H1 (cell line): ENCODE measurements around the gene GRK3. TPM values are rescaled to one million over a fixed set of nuclear protein-coding genes. Genes with fewer than 3 reads are reported as not detected.

ENCODE experiments used
- CTCF ChIA-PET: fragments of 300-600 bp; sonication (Branson Sonifier 250); formaldehyde crosslinking; loops from one replicate; lab custom pipeline; 2021; ENCODE audit not compliant: partially characterized antibody; lab: Charles Lee
- POLR2A ChIA-PET: fragments of 300-600 bp; sonication (Branson Sonifier 250); formaldehyde crosslinking; loops from one replicate; lab custom pipeline; 2021; ENCODE audit warnings: inconsistent platforms; ENCODE audit not compliant: partially characterized antibody; lab: Charles Lee
- DNase-seq, 2 experiments: peaks; one replicate each; pipeline versions ENCODE4 v3.0.0 to v3.0.0-alpha.2; 2010 to 2022; ENCODE audit warnings: low spot score in 2 of 2, low read depth in 1 of 2, mixed read lengths in 1 of 2
- FAIRE-seq: peaks from 2 replicates; lab custom pipeline; 2011; peaks lifted over from hg19 to GRCh38; lab: Jason Lieb, UNC
- H2AFZ ChIP-seq: 2 replicates; pipeline ENCODE4 v1.8.1; 2012; ENCODE audit warnings: low read length, inconsistent platforms
- H2AK5ac ChIP-seq: 2 replicates; pipeline ENCODE4 v1.6.1; 2013; ENCODE audit warnings: low read depth, low read length
- H2BK120ac ChIP-seq: replicated peaks from 2 replicates; pipeline ENCODE3; 2013; ENCODE audit warnings: low read depth, low read length, inconsistent platforms
- H2BK12ac ChIP-seq: 2 replicates; pipeline ENCODE4 v1.6.1; 2013; ENCODE audit warnings: low read depth, low read length
- H2BK15ac ChIP-seq: 2 replicates; pipeline ENCODE4 v1.6.1; 2013; ENCODE audit warnings: low read length
- H2BK20ac ChIP-seq: 2 replicates; pipeline ENCODE4 v1.6.1; 2013; ENCODE audit warnings: low read length
- H2BK5ac ChIP-seq: 2 replicates; pipeline ENCODE4 v1.6.1; 2013; ENCODE audit warnings: low read depth, low read length
- H3K14ac ChIP-seq: 2 replicates; pipeline ENCODE4 v1.6.1; 2013; ENCODE audit warnings: inconsistent platforms; ENCODE audit not compliant: insufficient read length
- H3K18ac ChIP-seq: 2 replicates; pipeline ENCODE4 v1.6.1; 2013; ENCODE audit warnings: low read length; ENCODE audit errors: extremely low read depth
- H3K23ac ChIP-seq: 2 replicates; pipeline ENCODE4 v1.6.1; 2013; ENCODE audit warnings: inconsistent platforms; ENCODE audit not compliant: insufficient read length
- H3K23me2 ChIP-seq: 2 replicates; pipeline ENCODE4 v1.6.1; 2013; ENCODE audit warnings: low read depth, low read length
- H3K27ac ChIP-seq: 2 replicates; pipeline ENCODE4 v1.6.1; 2011; ENCODE audit warnings: low read depth, low read length, inconsistent platforms
- H3K27me3 ChIP-seq, 4 experiments: replicated peaks in 1 of 4; 1 replicate in 1 of 4; 2 replicates in 3 of 4; pipeline versions ENCODE4 v1.6.1 to v1.8.1; 2011 to 2013; ENCODE audit warnings: low read length in 3 of 4, mild to moderate bottlenecking in 3 of 4, inconsistent platforms in 2 of 4, mixed read lengths in 2 of 4, moderate library complexity in 1 of 4; ENCODE audit not compliant: control insufficient read depth in 3 of 4, insufficient read depth in 3 of 4; ENCODE audit errors: extremely low read depth in 1 of 4
- H3K36me3 ChIP-seq, 4 experiments: 2 replicates each; pipeline versions ENCODE4 v1.6.1 to v1.8.1; 2011 to 2013; ENCODE audit warnings: mild to moderate bottlenecking in 4 of 4, low read length in 3 of 4, moderate library complexity in 2 of 4, control low read depth in 1 of 4, inconsistent platforms in 1 of 4; ENCODE audit not compliant: insufficient read depth in 4 of 4, control insufficient read depth in 2 of 4
- H3K4ac ChIP-seq: replicated peaks from 2 replicates; pipeline ENCODE3; 2013; ENCODE audit warnings: low read length, low read depth, mixed read lengths, inconsistent platforms; ENCODE audit not compliant: insufficient read length
- H3K4me1 ChIP-seq, 4 experiments: replicated peaks in 1 of 4; 1 replicate in 1 of 4; 2 replicates in 3 of 4; pipeline versions ENCODE4 v1.6.1 to v1.8.1; 2011 to 2013; ENCODE audit warnings: low read length in 3 of 4, inconsistent platforms in 2 of 4, mixed read lengths in 1 of 4; ENCODE audit not compliant: insufficient read depth in 4 of 4, control insufficient read depth in 3 of 4
- H3K4me2 ChIP-seq, 2 experiments: 2 replicates each; pipeline versions ENCODE4 v1.6.1 to v1.8.1; 2011 to 2013; ENCODE audit warnings: low read depth in 2 of 2, low read length in 2 of 2, control low read depth in 1 of 2, inconsistent platforms in 1 of 2, mild to moderate bottlenecking in 1 of 2; ENCODE audit not compliant: insufficient read depth in 1 of 2
- H3K4me3 ChIP-seq, 4 experiments: fragments of 200-600, 300-600 bp in 1 of 4; sonication (generic), shearing (Covaris generic), sonication (Bioruptor Twin) in 1 of 4; 2 replicates each; pipeline versions ENCODE4 v1.5.1 to v1.8.1; 2011 to 2016; ENCODE audit warnings: low read length in 4 of 4, low read depth in 3 of 4, control low read depth in 2 of 4, inconsistent platforms in 2 of 4, mild to moderate bottlenecking in 2 of 4, mixed read lengths in 1 of 4, moderate library complexity in 1 of 4; ENCODE audit not compliant: insufficient read depth in 2 of 4; ENCODE audit errors: extremely low read depth in 1 of 4
- H3K56ac ChIP-seq: replicated peaks from 2 replicates; pipeline ENCODE3; 2013; ENCODE audit warnings: low read depth, mild to moderate bottlenecking, mixed read lengths, low read length, inconsistent platforms; ENCODE audit not compliant: insufficient read length
- H3K79me1 ChIP-seq: 2 replicates; pipeline ENCODE4 v1.6.1; 2013; ENCODE audit warnings: low read depth, low read length, control low read depth
- H3K79me2 ChIP-seq, 2 experiments: 2 replicates each; pipeline versions ENCODE4 v1.6.1 to v1.8.1; 2012 to 2013; ENCODE audit warnings: low read length in 2 of 2, mild to moderate bottlenecking in 2 of 2, inconsistent platforms in 1 of 2; ENCODE audit not compliant: insufficient read depth in 2 of 2, control insufficient read depth in 1 of 2
- H3K9ac ChIP-seq, 4 experiments: replicated peaks in 1 of 4; 1 replicate in 1 of 4; 2 replicates in 3 of 4; pipeline versions ENCODE4 v1.6.1 to v1.8.1; 2011 to 2013; ENCODE audit warnings: low read depth in 3 of 4, low read length in 3 of 4, control low read depth in 2 of 4, mild to moderate bottlenecking in 2 of 4, moderate library complexity in 2 of 4, inconsistent platforms in 1 of 4; ENCODE audit errors: extremely low read depth in 1 of 4
- H3K9me3 ChIP-seq, 2 experiments: 2 replicates each; pipeline versions ENCODE4 v1.6.1 to v1.8.1; 2012 to 2013; ENCODE audit warnings: mild to moderate bottlenecking in 2 of 2, moderate library complexity in 2 of 2, control low read depth in 1 of 2, inconsistent platforms in 1 of 2, low read depth in 1 of 2, low read length in 1 of 2, mixed read lengths in 1 of 2; ENCODE audit not compliant: insufficient read depth in 2 of 2
- H4K20me1 ChIP-seq, 2 experiments: replicated peaks in 1 of 2; 2 replicates each; pipeline versions ENCODE3 to v1.8.1; 2011 to 2013; ENCODE audit warnings: inconsistent platforms in 2 of 2, low read length in 2 of 2, mild to moderate bottlenecking in 1 of 2; ENCODE audit not compliant: insufficient read depth in 2 of 2, control insufficient read depth in 1 of 2
- H4K5ac ChIP-seq: 2 replicates; pipeline ENCODE4 v1.6.1; 2013; ENCODE audit warnings: low read length, low read depth, mixed read lengths, inconsistent platforms; ENCODE audit not compliant: insufficient read length
- H4K8ac ChIP-seq: 2 replicates; pipeline ENCODE4 v1.8.0; 2013; ENCODE audit warnings: mild to moderate bottlenecking, moderate library complexity, low read length, inconsistent platforms; ENCODE audit not compliant: insufficient read depth; ENCODE audit errors: extremely low read depth
- H4K91ac ChIP-seq: replicated peaks from 2 replicates; pipeline ENCODE3; 2013; ENCODE audit warnings: low read length, mixed read lengths, inconsistent platforms; ENCODE audit not compliant: insufficient read length
- NRF1 ChIP-seq: IDR thresholded peaks from 2 replicates; pipeline ENCODE4 v1.6.1; 2011; ENCODE audit warnings: mild to moderate bottlenecking, low read depth, low read length, improper control_type of control experiment
- USF2 ChIP-seq: IDR thresholded peaks from 2 replicates; pipeline ENCODE4 v1.6.1; 2011; ENCODE audit warnings: low read length, improper control_type of control experiment
- WGBS, 2 experiments: shearing (Covaris generic) in 1 of 2; methylation state at CpG; one replicate each; pipeline versions ENCODE4 v1.1.6 to v1.1.7; 2013 to 2015; ENCODE audit warnings: low lambda C conversion rate in 2 of 2, mixed read lengths in 2 of 2, inconsistent platforms in 1 of 2, low coverage in 1 of 2, missing lambda C conversion rate in 1 of 2; ENCODE audit not compliant: insufficient replicate concordance in 2 of 2, insufficient coverage in 1 of 2, insufficient read length in 1 of 2; ENCODE audit errors: extremely low coverage in 1 of 2, missing lambda C conversion rate in 1 of 2; 5-methylcytosine and 5-hydroxymethylcytosine counted together
- polyA plus RNA-seq, 7 experiments: library from polyadenylated mRNA; depleted of rRNA in 3 of 7; stranded (reverse) in 5 of 7; unstranded in 2 of 7; fragments of >200 nt in 5 of 7; fragments of 200-250 nt in 2 of 7; gene quantifications; 1 replicate in 5 of 7; 2 replicates in 1 of 7; 4 replicates in 1 of 7; pipeline versions ENCODE4 v1.2.1 to v1.2.3, GENCODE V29; 2011 to 2013; ENCODE audit warnings: missing spikeins in 2 of 7, mixed read lengths in 2 of 7
- total RNA-seq: library from RNA; stranded (reverse); fragmentation: NEBNext Ultra II Directional; extraction: Animal tissue kit (Norgen Biotek cat#: 25700); gene quantifications from 2 replicates; pipeline ENCODE4 v1.2.1, GENCODE V29; 2021

GRK3 gene
- total and polyA plus RNA-seq, 2 of the 8 experiments (the other 6 are each of a cell fraction or from before 2014, with no cell fraction given): 7.5 to 35.3 TPM

GRCh38 chr22:25757686-25758085 lies 193.2 kb downstream of the GRK3 start:
- H2BK5ac ChIP-seq: no peak overlapping the region
- no peak overlapping the region; the same call in 1 of the 2 replicates for H4K8ac ChIP-seq
- no peak overlapping the region for H2AK5ac ChIP-seq
- no peak for DNase-seq
- TF ChIP-seq NRF1 (no peak), USF2 (no peak)
- no peak overlapping the region for H2BK12ac ChIP-seq
- CTCF ChIA-PET: interaction anchor here (4.0 kb wide), 1 partner anchor 14 kb away, joined by 24 read pairs; no protein-coding TSS in a partner anchor
- no peak overlapping the region for H2BK20ac ChIP-seq
- no peak for FAIRE-seq
- no peak overlapping the region for H3K4me3 ChIP-seq
- no peak overlapping the region for H2AFZ ChIP-seq
- POLR2A ChIA-PET: no interaction called here
- no peak overlapping the region for H3K9ac ChIP-seq
- H3K23me2 ChIP-seq: no peaks in the 10 kb centered on the region
- no peak overlapping the region for H4K91ac ChIP-seq
- H3K4ac ChIP-seq: no peak overlapping the region
- no peak overlapping the region for H2BK120ac ChIP-seq
- no peak overlapping the region for H3K56ac ChIP-seq
- no peak overlapping the region for H3K4me2 ChIP-seq
- no peak overlapping the region for H4K5ac ChIP-seq
- H3K23ac ChIP-seq: no peak overlapping the region
- WGBS, 2 experiments: 94% methylated on average over 3 of the region's 3 CpGs; no CpG with 5 or more reads in 1 of the 2 experiments
- H3K18ac ChIP-seq: no peak overlapping the region
- no peaks in the 10 kb centered on the region for H3K79me1 ChIP-seq
- H3K14ac ChIP-seq: no peak overlapping the region
- H2BK15ac ChIP-seq: no peak overlapping the region
- no peaks in the 10 kb centered on the region for H3K27me3 ChIP-seq
- H3K9me3 ChIP-seq: no peaks in the 10 kb centered on the region; a peak in 1 of 4 replicates
- no peak overlapping the region for H3K27ac ChIP-seq
- H3K4me1 ChIP-seq: no peaks in the 10 kb centered on the region
- H3K79me2 ChIP-seq: no peaks in the 10 kb centered on the region
- no peaks in the 10 kb centered on the region for H3K36me3 ChIP-seq
- no peaks in the 10 kb centered on the region for H4K20me1 ChIP-seq
